ENCODE measurements around the gene DEXI.

- TF ChIP-seq, protein P1, sequence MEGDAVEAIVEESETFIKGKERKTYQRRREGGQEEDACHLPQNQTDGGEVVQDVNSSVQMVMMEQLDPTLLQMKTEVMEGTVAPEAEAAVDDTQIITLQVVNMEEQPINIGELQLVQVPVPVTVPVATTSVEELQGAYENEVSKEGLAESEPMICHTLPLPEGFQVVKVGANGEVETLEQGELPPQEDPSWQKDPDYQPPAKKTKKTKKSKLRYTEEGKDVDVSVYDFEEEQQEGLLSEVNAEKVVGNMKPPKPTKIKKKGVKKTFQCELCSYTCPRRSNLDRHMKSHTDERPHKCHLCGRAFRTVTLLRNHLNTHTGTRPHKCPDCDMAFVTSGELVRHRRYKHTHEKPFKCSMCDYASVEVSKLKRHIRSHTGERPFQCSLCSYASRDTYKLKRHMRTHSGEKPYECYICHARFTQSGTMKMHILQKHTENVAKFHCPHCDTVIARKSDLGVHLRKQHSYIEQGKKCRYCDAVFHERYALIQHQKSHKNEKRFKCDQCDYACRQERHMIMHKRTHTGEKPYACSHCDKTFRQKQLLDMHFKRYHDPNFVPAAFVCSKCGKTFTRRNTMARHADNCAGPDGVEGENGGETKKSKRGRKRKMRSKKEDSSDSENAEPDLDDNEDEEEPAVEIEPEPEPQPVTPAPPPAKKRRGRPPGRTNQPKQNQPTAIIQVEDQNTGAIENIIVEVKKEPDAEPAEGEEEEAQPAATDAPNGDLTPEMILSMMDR (IDR thresholded peaks at IDR 0.05; ENCODE audit: low read depth, low read length, poor library complexity, severe bottlenecking), result no peak
- TF ChIP-seq EZH2phosphoT487 (IDR thresholded peaks at IDR 0.05; ENCODE audit: borderline replicate concordance, low read length), result no peak
Measured at GRCh38 chr16:10906482-10906881, 35.8 kb downstream of the DEXI start.
